HL-60 (cell line): ENCODE results near the gene LMTK2.

Experiments used
- GABPA ChIP-seq: IDR thresholded peaks from 2 replicates; pipeline ENCODE4 v1.6.1; 2012; ENCODE audit warnings: low read depth
- POLR2AphosphoS5 ChIP-seq: IDR thresholded peaks from 2 replicates; pipeline ENCODE4 v1.6.1; 2012; ENCODE audit warnings: low read depth
- SPI1 ChIP-seq: IDR thresholded peaks from 2 replicates; pipeline ENCODE4 v1.6.1; 2012; ENCODE audit warnings: low read depth, mild to moderate bottlenecking, borderline replicate concordance
- TF ChIP-seq, protein P1 (sequence below): IDR thresholded peaks from one replicate; pipeline ENCODE4 v1.5.1; 2011; ENCODE audit warnings: low read length, control low read depth, inconsistent platforms; ENCODE audit not compliant: insufficient read depth
- TF ChIP-seq, protein P2 (sequence below): IDR thresholded peaks from 2 replicates; pipeline ENCODE4 v1.6.1; 2012; ENCODE audit warnings: low read depth; ENCODE audit not compliant: insufficient replicate concordance

DNA sequence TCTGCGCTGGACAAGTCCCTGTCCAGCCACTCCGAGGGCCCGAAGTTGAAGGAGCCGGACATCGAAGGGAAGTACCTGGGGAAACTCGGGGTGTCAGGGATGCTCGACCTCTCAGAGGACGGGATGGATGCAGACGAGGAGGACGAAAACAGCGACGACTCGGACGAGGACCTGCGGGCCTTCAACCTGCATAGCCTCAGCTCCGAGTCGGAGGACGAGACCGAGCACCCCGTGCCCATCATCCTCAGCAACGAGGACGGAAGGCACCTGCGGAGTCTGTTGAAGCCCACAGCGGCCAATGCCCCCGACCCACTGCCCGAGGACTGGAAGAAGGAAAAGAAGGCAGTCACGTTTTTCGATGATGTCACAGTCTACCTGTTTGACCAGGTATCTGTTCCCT, 87.5 kb downstream of the LMTK2 start:
- TF ChIP-seq, protein P1, sequence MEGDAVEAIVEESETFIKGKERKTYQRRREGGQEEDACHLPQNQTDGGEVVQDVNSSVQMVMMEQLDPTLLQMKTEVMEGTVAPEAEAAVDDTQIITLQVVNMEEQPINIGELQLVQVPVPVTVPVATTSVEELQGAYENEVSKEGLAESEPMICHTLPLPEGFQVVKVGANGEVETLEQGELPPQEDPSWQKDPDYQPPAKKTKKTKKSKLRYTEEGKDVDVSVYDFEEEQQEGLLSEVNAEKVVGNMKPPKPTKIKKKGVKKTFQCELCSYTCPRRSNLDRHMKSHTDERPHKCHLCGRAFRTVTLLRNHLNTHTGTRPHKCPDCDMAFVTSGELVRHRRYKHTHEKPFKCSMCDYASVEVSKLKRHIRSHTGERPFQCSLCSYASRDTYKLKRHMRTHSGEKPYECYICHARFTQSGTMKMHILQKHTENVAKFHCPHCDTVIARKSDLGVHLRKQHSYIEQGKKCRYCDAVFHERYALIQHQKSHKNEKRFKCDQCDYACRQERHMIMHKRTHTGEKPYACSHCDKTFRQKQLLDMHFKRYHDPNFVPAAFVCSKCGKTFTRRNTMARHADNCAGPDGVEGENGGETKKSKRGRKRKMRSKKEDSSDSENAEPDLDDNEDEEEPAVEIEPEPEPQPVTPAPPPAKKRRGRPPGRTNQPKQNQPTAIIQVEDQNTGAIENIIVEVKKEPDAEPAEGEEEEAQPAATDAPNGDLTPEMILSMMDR: no peak
- TF ChIP-seq POLR2AphosphoS5 (no peak), GABPA (no peak), SPI1 (no peak)
- TF ChIP-seq, protein P2, sequence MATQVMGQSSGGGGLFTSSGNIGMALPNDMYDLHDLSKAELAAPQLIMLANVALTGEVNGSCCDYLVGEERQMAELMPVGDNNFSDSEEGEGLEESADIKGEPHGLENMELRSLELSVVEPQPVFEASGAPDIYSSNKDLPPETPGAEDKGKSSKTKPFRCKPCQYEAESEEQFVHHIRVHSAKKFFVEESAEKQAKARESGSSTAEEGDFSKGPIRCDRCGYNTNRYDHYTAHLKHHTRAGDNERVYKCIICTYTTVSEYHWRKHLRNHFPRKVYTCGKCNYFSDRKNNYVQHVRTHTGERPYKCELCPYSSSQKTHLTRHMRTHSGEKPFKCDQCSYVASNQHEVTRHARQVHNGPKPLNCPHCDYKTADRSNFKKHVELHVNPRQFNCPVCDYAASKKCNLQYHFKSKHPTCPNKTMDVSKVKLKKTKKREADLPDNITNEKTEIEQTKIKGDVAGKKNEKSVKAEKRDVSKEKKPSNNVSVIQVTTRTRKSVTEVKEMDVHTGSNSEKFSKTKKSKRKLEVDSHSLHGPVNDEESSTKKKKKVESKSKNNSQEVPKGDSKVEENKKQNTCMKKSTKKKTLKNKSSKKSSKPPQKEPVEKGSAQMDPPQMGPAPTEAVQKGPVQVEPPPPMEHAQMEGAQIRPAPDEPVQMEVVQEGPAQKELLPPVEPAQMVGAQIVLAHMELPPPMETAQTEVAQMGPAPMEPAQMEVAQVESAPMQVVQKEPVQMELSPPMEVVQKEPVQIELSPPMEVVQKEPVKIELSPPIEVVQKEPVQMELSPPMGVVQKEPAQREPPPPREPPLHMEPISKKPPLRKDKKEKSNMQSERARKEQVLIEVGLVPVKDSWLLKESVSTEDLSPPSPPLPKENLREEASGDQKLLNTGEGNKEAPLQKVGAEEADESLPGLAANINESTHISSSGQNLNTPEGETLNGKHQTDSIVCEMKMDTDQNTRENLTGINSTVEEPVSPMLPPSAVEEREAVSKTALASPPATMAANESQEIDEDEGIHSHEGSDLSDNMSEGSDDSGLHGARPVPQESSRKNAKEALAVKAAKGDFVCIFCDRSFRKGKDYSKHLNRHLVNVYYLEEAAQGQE: no peak
